SH-SY5Y (cell line): ENCODE results near the gene SLC23A3.

Experiments
- GATA2 ChIP-seq: IDR thresholded peaks from 2 replicates; pipeline ENCODE4 v1.6.1; 2011; ENCODE audit warnings: mild to moderate bottlenecking, low read depth, low read length
- GATA3 ChIP-seq: IDR thresholded peaks from 2 replicates; pipeline ENCODE4 v1.6.1; 2011; ENCODE audit warnings: low read depth, mild to moderate bottlenecking, low read length, moderate library complexity

GRCh38 chr2:219155054-219155644, 14.7 kb downstream of the SLC23A3 start:
- TF ChIP-seq GATA2 (no peak), GATA3 (no peak)
